PC-3 (cell line): ENCODE results near the gene ASAP3. TPM values are rescaled to one million over a fixed set of nuclear protein-coding genes. Genes with fewer than 3 reads are reported as not detected.

ENCODE experiments used
- ATAC-seq: fragments of 200-7000 bp; cut with Tn5 transposase; 2 replicates; pipeline ENCODE4 v1.9.1; 2020; ENCODE audit warnings: mild to moderate bottlenecking, moderate library complexity
- BruUV-seq: library from RNA; stranded (reverse); fragments of 400-500 nt; replicated peaks from 2 replicates; lab custom pipeline; 2021; lab: Mats Ljungman, UMichigan
- CTCF ChIA-PET: fragments of 300-600 bp; sonication (Branson Sonifier 250); formaldehyde crosslinking; loops from one replicate; lab custom pipeline; 2022; ENCODE audit warnings: antibody characterized with exemption; lab: Charles Lee
- POLR2A ChIA-PET: fragments of 300-600 bp; sonication (Branson Sonifier 250); formaldehyde crosslinking; loops from one replicate; lab custom pipeline; 2022; ENCODE audit warnings: antibody characterized with exemption; ENCODE audit not compliant: unreplicated experiment; lab: Charles Lee
- DNase-seq: peaks from one replicate; pipeline ENCODE4 v3.0.0-alpha.2; 2015
- H2AFZ ChIP-seq: fragments of 300-600 bp; sonication (generic); 2 replicates; pipeline ENCODE4 v1.6.0; 2016; ENCODE audit warnings: antibody characterized with exemption, low read length
- H3F3A ChIP-seq: fragments of 300-600 bp; sonication (generic); one replicate; pipeline ENCODE4 v1.6.0; 2017; ENCODE audit warnings: antibody characterized with exemption, low read length, control low read depth, mild to moderate bottlenecking; ENCODE audit not compliant: unreplicated experiment
- H3K27ac ChIP-seq: fragments of 300-600 bp; sonication (generic); 2 replicates; pipeline ENCODE4 v1.5.1; 2016; ENCODE audit warnings: mild to moderate bottlenecking, low read length
- H3K27me3 ChIP-seq: fragments of 300-600 bp; sonication (generic); 2 replicates; pipeline ENCODE4 v1.6.1; 2016; ENCODE audit warnings: low read length, mixed read lengths
- H3K36me3 ChIP-seq: fragments of 300-600 bp; sonication (generic); 2 replicates; pipeline ENCODE4 v1.6.1; 2016; ENCODE audit warnings: low read depth, mixed run types, low read length, mixed read lengths
- H3K4me1 ChIP-seq: fragments of 300-600 bp; sonication (generic); 2 replicates; pipeline ENCODE4 v1.5.1; 2016; ENCODE audit warnings: low read length; ENCODE audit not compliant: insufficient read depth
- H3K4me2 ChIP-seq: fragments of 300-600 bp; sonication (generic); 2 replicates; pipeline ENCODE4 v1.6.0; 2016; ENCODE audit warnings: low read length
- H3K4me3 ChIP-seq: fragments of 300-600 bp; sonication (generic); 2 replicates; pipeline ENCODE4 v1.5.1; 2016; ENCODE audit warnings: mild to moderate bottlenecking, low read length, mixed read lengths
- H3K79me2 ChIP-seq: fragments of 300-600 bp; sonication (generic); 2 replicates; pipeline ENCODE4 v1.6.1; 2017; ENCODE audit warnings: low read length, mixed read lengths
- H3K9ac ChIP-seq: fragments of 300-600 bp; sonication (generic); 2 replicates; pipeline ENCODE4 v1.6.0; 2016; ENCODE audit warnings: mild to moderate bottlenecking, low read length
- H3K9me2 ChIP-seq: fragments of 300-600 bp; sonication (generic); replicated peaks from 2 replicates; pipeline ENCODE4 v1.6.1; 2016; ENCODE audit warnings: mixed run types, low read length, mixed read lengths
- H3K9me3 ChIP-seq: fragments of 300-600 bp; sonication (generic); 2 replicates; pipeline ENCODE4 v1.6.1; 2016; ENCODE audit warnings: low read length, mixed read lengths
- H4K20me1 ChIP-seq: fragments of 300-600 bp; sonication (generic); 2 replicates; pipeline ENCODE4 v1.6.1; 2016; ENCODE audit warnings: low read length, mixed read lengths
- CTCF ChIP-seq: fragments of 300-600 bp; sonication (generic); conservative IDR thresholded peaks from 2 replicates; pipeline ENCODE4 v1.5.1; 2017; ENCODE audit warnings: antibody characterized with exemption, low read depth, mild to moderate bottlenecking, low read length
- EZH2 ChIP-seq: fragments of 300-600 bp; sonication (generic); IDR thresholded peaks from one replicate; pipeline ENCODE4 v1.6.1; 2017; ENCODE audit warnings: antibody characterized with exemption, mild to moderate bottlenecking, low read length; ENCODE audit not compliant: unreplicated experiment
- EZH2phosphoT487 ChIP-seq: fragments of 300-600 bp; sonication (generic); IDR thresholded peaks from 2 replicates; pipeline ENCODE4 v1.6.1; 2018; ENCODE audit warnings: mild to moderate bottlenecking, antibody characterized with exemption, low read length, borderline replicate concordance
- intact Hi-C: fragments of 100-400 bp; cut with micrococcal nuclease; formaldehyde crosslinking; loops from 2 replicates; pipeline ENCODE4 v1.9.0; 2023
- total RNA-seq: library from RNA; depleted of rRNA; stranded (reverse); fragments of >200 nt; gene quantifications from 2 replicates; pipeline ENCODE4 v1.2.3, GENCODE V29; 2014

The ASAP3 gene
- total RNA-seq, 1 experiment from 2014 or later, result 12.8 TPM

GRCh38 chr1:23484253-23485001 lies 448 bp upstream of the ASAP3 start:
- intact Hi-C loops, result loop anchor here (2.0 kb wide), 1 partner anchor 62 kb away; no protein-coding TSS in a partner anchor
- CTCF ChIA-PET, result interaction anchor here (0.6 to 1.5 kb wide), 5 partner anchors 13 to 135 kb away, joined by 3 to 18 read pairs (median 4); no protein-coding TSS in a partner anchor
- H3K4me2 ChIP-seq, result peak overlapping the region; percentile 94
- H3K4me1 ChIP-seq, result peaks cover 12% of the 10 kb centered on the region
- peak overlapping the region; percentile 76 for H3K4me3 ChIP-seq
- TF ChIP-seq CTCF, result no peak
- TF ChIP-seq EZH2phosphoT487, result no peak
- no peak for TF ChIP-seq EZH2
- DNase-seq (peak; percentile 82), ATAC-seq (peak; percentile 91)
- H3K9ac ChIP-seq, result no peak overlapping the region; the same call in 1 of the 2 replicates
- BruUV-seq, result no TSS peak
- no peaks in the 10 kb centered on the region for H3K79me2 ChIP-seq
- H3K27me3 ChIP-seq, result no peaks in the 10 kb centered on the region
- H3K36me3 ChIP-seq, result no peaks in the 10 kb centered on the region
- POLR2A ChIA-PET, result no interaction called here
- H4K20me1 ChIP-seq, result no peaks in the 10 kb centered on the region
- no peak overlapping the region for H3K27ac ChIP-seq
- H2AFZ ChIP-seq, result peak overlapping the region; percentile 91
- H3K9me2 ChIP-seq, result no peaks in the 10 kb centered on the region
- no peaks in the 10 kb centered on the region for H3K9me3 ChIP-seq
- H3F3A ChIP-seq, result no peaks in the 10 kb centered on the region

- ATAC-seq (no peak), DNase-seq (no peak)
- Histone ChIP-seq H3K4me3 (no peak overlapping the region), H2AFZ (no peak overlapping the region), H3K9me2 (no peaks in the 10 kb centered on the region), H3K27me3 (no peaks in the 10 kb centered on the region), H3K9ac (no peak overlapping the region), H3K27ac (no peak overlapping the region), H3K36me3 (no peaks in the 10 kb centered on the region), H3K4me1 (peaks cover 33% of the 10 kb centered on the region), H3K9me3 (no peaks in the 10 kb centered on the region), H3F3A (no peaks in the 10 kb centered on the region), H3K4me2 (no peak overlapping the region), H3K79me2 (no peaks in the 10 kb centered on the region), H4K20me1 (no peaks in the 10 kb centered on the region)
- intact Hi-C loops, result no loop called here
- TF ChIP-seq EZH2phosphoT487 (no peak), EZH2 (no peak), CTCF (no peak)
- BruUV-seq, result no TSS peak
- POLR2A ChIA-PET, result no interaction called here
- CTCF ChIA-PET, result no interaction called here
Observed at GRCh38 chr1:23481904-23482303, 2.1 kb downstream of the ASAP3 start.

GRCh38 chr1:23481026-23481597 lies 2.9 kb downstream of the ASAP3 start:
- H3K27ac ChIP-seq, result no peak overlapping the region
- intact Hi-C loops, result no loop called here
- no peaks in the 10 kb centered on the region for H3F3A ChIP-seq

More at GRCh38 chr1:23481026-23481597, 2.9 kb downstream of the ASAP3 start:
- no peaks in the 10 kb centered on the region for H4K20me1 ChIP-seq
- TF ChIP-seq EZH2 (no peak), CTCF (no peak), EZH2phosphoT487 (no peak)
- H3K79me2 ChIP-seq, result no peaks in the 10 kb centered on the region
- no peak for ATAC-seq
- no peaks in the 10 kb centered on the region for H3K36me3 ChIP-seq
- no peak overlapping the region for H3K9ac ChIP-seq
- H3K4me1 ChIP-seq, result peaks cover 37% of the 10 kb centered on the region
- no peaks in the 10 kb centered on the region for H3K27me3 ChIP-seq
- H2AFZ ChIP-seq, result no peak overlapping the region
- CTCF ChIA-PET, result no interaction called here
- POLR2A ChIA-PET, result no interaction called here
- no peak overlapping the region for H3K4me3 ChIP-seq
- no peaks in the 10 kb centered on the region for H3K9me3 ChIP-seq
- H3K4me2 ChIP-seq, result no peak overlapping the region
- no peak for DNase-seq
- H3K9me2 ChIP-seq, result no peaks in the 10 kb centered on the region
- no TSS peak for BruUV-seq
